Peyer's patch (tissue), 4 donors: ENCODE results near the gene PRIMA1. TPM values are rescaled to one million over a fixed set of nuclear protein-coding genes. Genes with fewer than 3 reads are reported as not detected.

Experiments used
- DNase-seq, 3 donors: peaks; one replicate each; pipeline ENCODE4 v3.0.0-alpha.2; 2017 to 2019
- H3K27ac ChIP-seq, 4 donors: fragments of 200-600 bp; sonication (generic); one replicate each; pipeline ENCODE4 v1.5.1; 2016 to 2019
- H3K27me3 ChIP-seq, 2 donors: fragments of 200-600 bp; sonication (generic); one replicate each; pipeline ENCODE4 v1.5.1; 2019
- H3K36me3 ChIP-seq, 3 donors: fragments of 200-600 bp; sonication (generic); one replicate each; pipeline ENCODE4 v1.5.1; 2016 to 2019
- H3K4me1 ChIP-seq, 4 donors: fragments of 200-600 bp; sonication (generic); one replicate each; pipeline ENCODE4 v1.5.1; 2016 to 2019
- H3K4me3 ChIP-seq, 4 donors: fragments of 200-600 bp; sonication (generic); 1 replicate in 3 of 4; 2 replicates in 1 of 4; pipeline ENCODE4 v1.5.1; 2016 to 2019; ENCODE audit warnings: mild to moderate bottlenecking in 1 of 4
- H3K9me3 ChIP-seq, 4 donors: fragments of 200-600 bp; sonication (generic); one replicate each; pipeline ENCODE4 v1.5.1; 2016 to 2019; ENCODE audit warnings: mild to moderate bottlenecking in 1 of 4
- POLR2A ChIP-seq, 2 donors: fragments of 450-650 bp; IDR thresholded peaks; one replicate each; pipeline ENCODE4 v1.5.1; 2017; ENCODE audit warnings: antibody characterized with exemption in 2 of 2, mild to moderate bottlenecking in 2 of 2, moderate library complexity in 2 of 2
- total RNA-seq, 4 donors: library from RNA; depleted of rRNA; stranded (reverse); fragments of >200 nt; gene quantifications; one replicate each; pipeline ENCODE4 v1.1.0, GENCODE V29; 2016
- TF ChIP-seq, protein P1 (sequence below), 6 experiments: fragments of 450-650 bp in 4 of 6; fragments of 200-600 bp in 2 of 6; sonication (generic) in 1 of 6; IDR thresholded peaks; one replicate each; pipeline ENCODE4 v1.5.1; 2017 to 2019; ENCODE audit warnings: antibody characterized with exemption in 6 of 6, mild to moderate bottlenecking in 3 of 6, moderate library complexity in 1 of 6

PRIMA1 gene
- total RNA-seq, 4 donors from 2014 or later: 1.2 to 5.1 (median 3.0) TPM

DNA sequence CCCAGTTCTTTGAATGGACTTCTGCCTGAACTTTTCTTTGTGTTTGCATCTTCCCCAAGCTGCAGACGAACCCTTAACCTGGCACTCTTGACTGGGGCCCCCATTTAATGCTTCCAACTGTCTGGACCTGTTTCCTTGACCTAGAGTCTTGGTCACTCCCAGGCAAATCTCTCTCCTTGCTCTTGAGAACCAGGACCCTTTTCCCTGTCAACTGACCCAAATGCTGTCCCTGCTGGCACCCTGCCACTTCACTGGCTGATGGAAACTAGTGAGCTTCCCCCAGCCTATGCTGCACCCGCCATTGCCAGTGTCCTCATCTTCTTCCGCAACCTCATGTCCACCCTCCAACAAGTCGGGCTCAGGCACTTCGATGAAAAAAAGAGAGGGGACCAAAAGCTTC lies 79.5 kb downstream of the PRIMA1 start:
- H3K27me3 ChIP-seq: no peaks in the 10 kb centered on the region
- H3K9me3 ChIP-seq: no peaks in the 10 kb centered on the region
- no peaks in the 10 kb centered on the region for H3K36me3 ChIP-seq
- peak overlapping the region in 2 of 4 donors; percentile 22 to 35 for H3K27ac ChIP-seq
- TF ChIP-seq, protein P1, sequence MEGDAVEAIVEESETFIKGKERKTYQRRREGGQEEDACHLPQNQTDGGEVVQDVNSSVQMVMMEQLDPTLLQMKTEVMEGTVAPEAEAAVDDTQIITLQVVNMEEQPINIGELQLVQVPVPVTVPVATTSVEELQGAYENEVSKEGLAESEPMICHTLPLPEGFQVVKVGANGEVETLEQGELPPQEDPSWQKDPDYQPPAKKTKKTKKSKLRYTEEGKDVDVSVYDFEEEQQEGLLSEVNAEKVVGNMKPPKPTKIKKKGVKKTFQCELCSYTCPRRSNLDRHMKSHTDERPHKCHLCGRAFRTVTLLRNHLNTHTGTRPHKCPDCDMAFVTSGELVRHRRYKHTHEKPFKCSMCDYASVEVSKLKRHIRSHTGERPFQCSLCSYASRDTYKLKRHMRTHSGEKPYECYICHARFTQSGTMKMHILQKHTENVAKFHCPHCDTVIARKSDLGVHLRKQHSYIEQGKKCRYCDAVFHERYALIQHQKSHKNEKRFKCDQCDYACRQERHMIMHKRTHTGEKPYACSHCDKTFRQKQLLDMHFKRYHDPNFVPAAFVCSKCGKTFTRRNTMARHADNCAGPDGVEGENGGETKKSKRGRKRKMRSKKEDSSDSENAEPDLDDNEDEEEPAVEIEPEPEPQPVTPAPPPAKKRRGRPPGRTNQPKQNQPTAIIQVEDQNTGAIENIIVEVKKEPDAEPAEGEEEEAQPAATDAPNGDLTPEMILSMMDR (IDR thresholded peaks at IDR 0.05): no peak
- no peak for TF ChIP-seq POLR2A (IDR thresholded peaks at IDR 0.05)
- no peak overlapping the region for H3K4me3 ChIP-seq
- no peak for DNase-seq
- no peaks in the 10 kb centered on the region for H3K4me1 ChIP-seq

DNA sequence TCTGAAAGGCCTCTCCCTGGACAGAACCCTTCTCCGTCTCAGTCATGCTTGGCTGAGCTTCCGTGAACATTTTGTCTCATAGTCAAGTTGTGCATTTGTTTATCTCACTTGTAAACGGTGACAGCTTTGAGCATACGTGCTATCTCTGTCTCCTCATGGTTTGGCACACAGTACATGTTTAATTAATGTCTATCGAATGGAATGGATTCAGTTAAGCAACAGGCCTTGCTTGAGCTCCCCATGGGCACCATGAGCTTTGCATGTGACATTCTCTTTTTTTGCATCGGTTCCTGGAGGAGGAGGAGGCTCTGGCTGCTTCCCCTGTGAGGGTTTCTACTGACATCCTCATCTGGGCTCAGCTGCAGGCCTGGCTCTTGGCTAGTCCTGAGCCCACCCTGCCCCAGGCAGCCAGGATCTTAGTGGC lies 80.0 kb downstream of the PRIMA1 start:
- no peak for TF ChIP-seq POLR2A (IDR thresholded peaks at IDR 0.05)
- TF ChIP-seq, protein P1 (IDR thresholded peaks at IDR 0.05): no peak
- Histone ChIP-seq H3K27ac (peak overlapping the region in 2 of 4 donors; percentile 22 to 35), H3K4me1 (no peaks in the 10 kb centered on the region), H3K27me3 (no peaks in the 10 kb centered on the region), H3K4me3 (no peak overlapping the region), H3K36me3 (no peaks in the 10 kb centered on the region), H3K9me3 (no peaks in the 10 kb centered on the region)
- no peak for DNase-seq

DNA sequence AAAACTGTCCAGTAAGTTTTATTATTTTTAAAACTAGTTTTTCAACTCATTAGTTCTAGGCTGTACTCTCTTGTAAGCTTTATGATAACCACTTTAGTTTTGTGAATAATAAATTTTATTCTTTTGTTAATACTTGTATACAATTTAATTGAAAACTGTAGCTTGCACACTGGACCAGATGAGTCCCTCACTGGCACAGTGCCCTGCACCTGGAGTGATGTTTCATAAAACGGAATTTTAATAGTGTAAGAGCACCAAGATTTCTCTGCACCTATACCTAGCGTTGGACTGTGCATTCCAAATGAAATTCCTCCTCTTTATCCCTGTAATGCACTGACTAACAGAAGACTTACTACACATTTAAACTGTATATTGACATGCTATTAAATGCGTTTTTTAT lies 80.8 kb downstream of the PRIMA1 start:
- Histone ChIP-seq H3K27me3 (no peaks in the 10 kb centered on the region), H3K4me3 (no peak overlapping the region), H3K4me1 (no peaks in the 10 kb centered on the region), H3K9me3 (no peaks in the 10 kb centered on the region), H3K36me3 (no peaks in the 10 kb centered on the region), H3K27ac (no peak overlapping the region)
- TF ChIP-seq, protein P1 (IDR thresholded peaks at IDR 0.05): no peak
- no peak for TF ChIP-seq POLR2A (IDR thresholded peaks at IDR 0.05)
- no peak for DNase-seq

DNA sequence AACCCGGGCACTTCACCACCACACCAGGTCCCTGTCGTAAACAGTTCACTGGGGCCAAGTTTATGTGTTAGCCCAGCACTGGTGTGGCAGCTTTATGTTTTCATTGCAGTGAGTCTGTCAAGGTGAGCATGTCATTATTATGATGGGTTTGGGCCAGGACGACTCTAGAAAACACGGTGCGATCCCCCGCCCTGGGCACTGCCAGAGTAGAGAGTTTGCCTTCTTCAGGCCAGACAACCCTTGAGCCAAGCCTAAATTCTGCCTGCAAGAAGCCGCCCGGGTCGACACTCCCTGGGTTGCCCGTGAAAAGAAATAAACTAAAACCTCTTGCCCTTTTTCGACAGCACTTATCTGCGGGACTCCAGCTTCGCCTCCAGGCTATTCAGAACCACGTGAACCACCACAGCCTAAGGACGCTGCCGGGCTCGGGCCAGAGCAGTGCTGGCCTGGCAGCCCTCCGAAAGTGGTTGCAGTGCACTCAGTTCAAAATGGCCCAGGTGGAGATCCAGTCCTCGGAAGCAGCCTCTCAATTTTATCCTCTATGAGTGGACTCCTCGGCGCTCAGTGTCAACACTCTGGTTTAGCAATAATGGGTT lies 81.8 kb downstream of the PRIMA1 start:
- Histone ChIP-seq H3K9me3 (no peaks in the 10 kb centered on the region), H3K27me3 (no peaks in the 10 kb centered on the region), H3K27ac (no peak overlapping the region), H3K36me3 (no peaks in the 10 kb centered on the region), H3K4me1 (no peaks in the 10 kb centered on the region), H3K4me3 (no peak overlapping the region)
- no peak for TF ChIP-seq POLR2A (IDR thresholded peaks at IDR 0.05)
- TF ChIP-seq, protein P1 (IDR thresholded peaks at IDR 0.05): no peak
- DNase-seq: no peak

DNA sequence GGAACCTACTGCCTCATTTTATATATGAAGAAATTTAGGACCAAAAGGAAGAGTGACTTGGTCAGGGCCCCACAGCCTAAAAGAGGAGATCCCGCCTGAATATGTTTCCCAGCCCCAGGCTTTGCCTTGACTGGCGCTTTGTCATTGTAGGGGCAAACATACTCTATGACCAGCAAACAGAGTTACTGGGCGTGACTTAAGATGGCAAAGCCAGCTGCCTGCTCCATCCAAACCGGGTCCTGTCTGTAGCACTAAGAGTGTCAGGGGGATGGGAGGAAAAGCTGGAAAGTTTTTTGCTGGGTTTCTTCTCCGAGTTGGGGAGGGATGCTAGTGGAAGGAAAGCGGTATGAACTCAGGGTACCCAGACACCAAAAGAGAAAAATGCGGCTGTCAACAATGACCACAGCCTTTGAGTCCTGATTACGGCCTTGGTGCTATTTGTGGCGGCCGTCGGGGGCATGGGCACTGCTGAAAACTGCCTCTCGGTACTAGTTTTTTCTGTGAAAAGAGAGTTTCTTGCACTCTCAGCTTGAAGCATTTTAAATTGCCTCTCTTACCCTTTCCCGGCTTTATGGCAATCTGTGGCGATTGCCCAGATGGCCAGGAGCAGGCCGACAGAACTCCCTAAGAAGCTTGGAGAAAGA lies 82.7 kb downstream of the PRIMA1 start:
- H3K4me3 ChIP-seq: no peak overlapping the region
- TF ChIP-seq POLR2A (IDR thresholded peaks at IDR 0.05): no peak
- TF ChIP-seq, protein P1 (IDR thresholded peaks at IDR 0.05): no peak

More for the DNA sequence above, 82.7 kb downstream of the PRIMA1 start:
- Histone ChIP-seq H3K27ac (no peak overlapping the region), H3K9me3 (no peaks in the 10 kb centered on the region), H3K36me3 (no peaks in the 10 kb centered on the region), H3K4me1 (no peaks in the 10 kb centered on the region), H3K27me3 (no peaks in the 10 kb centered on the region)
- no peak for DNase-seq
